ENCODE measurements around the gene MTA3.

MTA3 gene

GRCh38 chr2:42754776-42755140 lies 186.3 kb downstream of the MTA3 start:
- DNase-seq (ENCODE audit: low read depth), result no peak
- no peak for TF ChIP-seq CTCF (conservative IDR thresholded peaks at IDR 0.05; ENCODE audit: control insufficient read depth, insufficient read depth, low read depth, low read length)
- H3K4me3 ChIP-seq (ENCODE audit: control insufficient read depth, low read depth, low read length), result no peak overlapping the region

DNA sequence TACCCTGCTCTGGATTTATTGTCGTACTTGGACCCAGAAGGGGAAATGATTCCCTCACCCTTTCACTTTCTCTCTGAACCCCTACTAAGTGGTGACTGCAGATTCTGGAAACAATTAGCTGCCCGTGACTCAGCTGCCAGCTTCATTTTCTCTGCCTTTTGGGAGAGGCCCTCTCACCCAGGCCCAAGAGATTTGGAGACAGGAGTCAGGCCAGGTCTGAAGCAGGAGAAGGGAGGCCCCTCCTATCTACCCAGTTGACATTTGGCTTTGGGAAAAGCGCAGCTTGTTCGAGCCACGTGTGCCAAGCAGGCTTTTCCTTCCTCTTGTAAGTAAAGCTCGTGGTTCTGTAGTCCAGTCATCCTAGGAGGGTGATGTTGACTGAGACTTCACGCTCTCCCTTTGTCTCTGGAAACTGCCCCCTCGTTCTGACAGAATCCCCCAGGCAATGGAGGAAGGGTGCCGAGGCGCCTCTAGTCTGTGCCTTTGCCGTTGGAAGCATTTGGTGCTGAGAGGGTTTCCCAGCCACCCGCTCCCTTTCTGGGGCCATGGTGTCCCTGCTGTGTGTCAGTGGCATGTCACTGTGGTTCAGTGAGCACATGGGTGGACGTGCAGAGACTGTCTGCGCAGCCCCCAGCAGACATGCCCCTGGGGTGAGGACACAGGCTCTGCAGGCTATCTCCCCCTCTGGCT lies 186.9 kb downstream of the MTA3 start:
- DNase-seq (ENCODE audit: low read depth), result peak; percentile 71

DNA sequence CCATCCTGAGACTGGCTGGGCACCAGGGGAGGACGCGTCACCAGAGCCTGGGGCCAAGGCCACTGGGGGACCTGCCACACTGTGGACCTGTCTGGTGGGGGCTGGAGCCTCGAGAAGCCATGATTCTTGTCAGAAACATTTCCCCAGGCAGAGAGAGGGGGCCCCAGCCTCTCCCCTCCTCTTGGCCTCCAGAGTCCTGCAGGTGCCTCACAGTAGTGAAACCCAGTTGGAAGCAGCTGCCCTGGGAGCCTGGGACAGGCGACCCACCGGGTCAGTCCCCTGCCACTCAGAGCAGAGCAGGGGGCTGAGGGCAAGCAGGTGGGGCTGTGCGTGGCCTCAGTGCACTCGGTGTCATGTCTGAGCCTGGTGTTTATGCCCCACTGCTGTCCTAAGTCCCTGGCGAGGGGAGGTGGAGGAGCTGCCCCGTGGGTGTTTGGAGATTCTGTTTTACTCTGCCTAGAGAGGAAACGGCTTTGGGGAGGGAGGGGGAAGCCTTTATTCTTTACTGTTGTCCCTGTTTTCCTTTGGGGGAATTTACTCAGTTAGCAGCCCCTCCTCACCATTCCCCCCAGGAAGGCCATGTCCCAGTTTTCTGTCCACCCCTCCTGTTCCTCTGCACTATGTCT lies 187.8 kb downstream of the MTA3 start:
- TF ChIP-seq CTCF (conservative IDR thresholded peaks at IDR 0.05; ENCODE audit: control insufficient read depth, insufficient read depth, low read depth, low read length), result no peak
- no peak for DNase-seq (ENCODE audit: low read depth)
- H3K4me3 ChIP-seq (ENCODE audit: control insufficient read depth, low read depth, low read length), result no peak overlapping the region

More for the DNA sequence above, 186.9 kb downstream of the MTA3 start:
- H3K4me3 ChIP-seq (ENCODE audit: control insufficient read depth, low read depth, low read length), result no peak overlapping the region
- no peak for TF ChIP-seq CTCF (conservative IDR thresholded peaks at IDR 0.05; ENCODE audit: control insufficient read depth, insufficient read depth, low read depth, low read length)

DNA sequence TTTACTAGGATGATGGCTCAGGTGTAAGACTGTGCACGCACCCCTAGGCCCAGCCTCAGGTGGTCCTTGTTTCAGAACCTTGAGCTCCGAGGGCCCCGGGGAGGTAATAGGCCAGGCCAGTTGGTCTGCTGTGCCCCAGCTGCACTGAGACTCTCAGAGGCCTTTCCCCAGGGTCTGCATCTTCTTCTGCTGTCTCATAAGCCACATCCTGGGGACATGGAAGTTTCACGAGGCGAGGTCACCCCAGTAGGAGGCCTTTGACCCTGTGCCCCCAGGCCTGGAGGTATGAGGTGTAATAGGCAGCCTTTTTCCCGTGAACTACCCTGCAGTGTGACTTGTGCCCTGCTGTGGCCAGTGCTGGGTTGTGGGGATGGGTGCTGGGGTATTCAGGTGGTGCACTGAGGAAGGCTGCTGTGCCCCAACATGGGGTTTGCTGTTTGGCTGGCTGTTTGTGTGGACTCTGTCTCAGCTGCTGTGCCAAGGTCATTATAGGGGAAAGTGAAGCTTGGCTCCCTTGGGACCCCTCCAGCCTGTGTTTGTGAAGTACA lies 188.6 kb downstream of the MTA3 start:
- no peak for TF ChIP-seq CTCF (conservative IDR thresholded peaks at IDR 0.05; ENCODE audit: control insufficient read depth, insufficient read depth, low read depth, low read length)
- no peak for DNase-seq (ENCODE audit: low read depth)
- no peak overlapping the region for H3K4me3 ChIP-seq (ENCODE audit: control insufficient read depth, low read depth, low read length)

DNA sequence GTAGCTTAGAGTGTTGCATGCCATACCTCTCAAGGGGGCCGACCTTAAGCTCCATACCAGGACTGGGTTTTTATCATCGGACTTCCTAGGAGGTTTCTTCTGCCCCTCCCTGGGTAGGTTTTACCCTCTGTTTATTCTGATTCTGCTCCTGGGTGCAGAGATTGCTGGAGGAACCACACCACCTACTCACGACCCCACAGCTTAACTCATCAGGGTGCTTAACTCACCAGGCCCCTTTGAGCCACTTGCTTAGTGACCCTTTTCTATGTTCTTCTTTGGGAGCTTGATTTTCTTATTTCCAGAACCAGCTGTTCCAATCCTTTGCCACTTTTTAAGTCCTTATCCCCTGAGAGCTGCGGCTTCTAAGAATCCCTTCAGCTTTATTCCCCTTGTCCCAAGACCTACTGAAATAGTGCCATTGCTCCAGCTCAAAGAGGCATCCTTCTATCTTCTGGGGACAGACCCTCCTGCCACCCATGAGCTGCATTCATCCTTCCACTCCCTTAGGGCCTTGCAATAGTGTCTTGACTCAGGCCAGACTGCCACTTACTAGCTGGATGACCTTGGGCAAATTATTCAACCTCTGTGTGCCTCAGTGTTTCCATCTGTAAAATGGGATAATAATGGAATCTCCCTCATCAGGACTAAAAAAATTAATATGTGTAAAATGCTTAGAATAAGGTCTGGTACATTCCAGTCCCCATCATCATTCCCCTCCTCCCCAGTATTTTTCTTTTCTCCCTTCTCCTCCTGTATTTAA lies 189.7 kb downstream of the MTA3 start:
- TF ChIP-seq CTCF (conservative IDR thresholded peaks at IDR 0.05; ENCODE audit: control insufficient read depth, insufficient read depth, low read depth, low read length), result no peak
- no peak overlapping the region for H3K4me3 ChIP-seq (ENCODE audit: control insufficient read depth, low read depth, low read length)
- DNase-seq (ENCODE audit: low read depth), result no peak

GRCh38 chr2:42758751-42759150 lies 190.3 kb downstream of the MTA3 start:
- no peak for TF ChIP-seq CTCF (conservative IDR thresholded peaks at IDR 0.05; ENCODE audit: control insufficient read depth, insufficient read depth, low read depth, low read length)
- no peak for DNase-seq (ENCODE audit: low read depth)
- no peak overlapping the region for H3K4me3 ChIP-seq (ENCODE audit: control insufficient read depth, low read depth, low read length)
